Neutrophil (primary cell): ENCODE measurements around the gene GON4L.

Experiments
- H3K27ac ChIP-seq: fragments of 200-600 bp; sonication (generic); 2 replicates; pipeline ENCODE4 v1.5.1; 2016; ENCODE audit warnings: mild to moderate bottlenecking, moderate library complexity
- H3K27me3 ChIP-seq: fragments of 200-600 bp; sonication (generic); 2 replicates; pipeline ENCODE4 v1.6.0; 2016; ENCODE audit warnings: mild to moderate bottlenecking
- H3K36me3 ChIP-seq: fragments of 200-600 bp; sonication (generic); 2 replicates; pipeline ENCODE4 v1.5.1; 2017
- H3K4me1 ChIP-seq, 2 experiments: fragments of 200-600 bp in 1 of 2; sonication (generic) in 1 of 2; 1 replicate in 1 of 2; 2 replicates in 1 of 2; pipeline versions ENCODE4 v1.5.1 to v1.6.1; 2013 to 2016; ENCODE audit warnings: low read depth in 1 of 2, low read length in 1 of 2, mild to moderate bottlenecking in 1 of 2, moderate library complexity in 1 of 2; ENCODE audit not compliant: control insufficient read depth in 1 of 2, insufficient read depth in 1 of 2
- H3K4me3 ChIP-seq, 2 experiments: fragments of 200-600 bp in 1 of 2; sonication (generic) in 1 of 2; 1 replicate in 1 of 2; 2 replicates in 1 of 2; pipeline ENCODE4 v1.5.1; 2013 to 2016; ENCODE audit warnings: low read depth in 1 of 2, low read length in 1 of 2, mild to moderate bottlenecking in 1 of 2, moderate library complexity in 1 of 2
- H3K9me3 ChIP-seq: fragments of 200-600 bp; sonication (generic); 2 replicates; pipeline ENCODE4 v1.5.1; 2016
- CTCF ChIP-seq: fragments of 200-600 bp; sonication (generic); IDR thresholded peaks from 2 replicates; pipeline ENCODE4 v1.5.1; 2016; ENCODE audit warnings: antibody characterized with exemption

GON4L gene

GRCh38 chr1:155882235-155882634, 25.2 kb upstream of the GON4L start:
- H3K27me3 ChIP-seq: no peaks in the 10 kb centered on the region
- H3K9me3 ChIP-seq: no peaks in the 10 kb centered on the region
- H3K4me1 ChIP-seq: no peaks in the 10 kb centered on the region
- TF ChIP-seq CTCF: no peak
- no peak overlapping the region for H3K27ac ChIP-seq
- H3K4me3 ChIP-seq: no peak overlapping the region
- H3K36me3 ChIP-seq: no peaks in the 10 kb centered on the region

GRCh38 chr1:155880950-155881349, 23.9 kb upstream of the GON4L start:
- Histone ChIP-seq H3K9me3 (no peaks in the 10 kb centered on the region), H3K27me3 (no peaks in the 10 kb centered on the region), H3K4me1 (no peaks in the 10 kb centered on the region), H3K36me3 (no peaks in the 10 kb centered on the region), H3K27ac (no peak overlapping the region), H3K4me3 (no peak overlapping the region)
- TF ChIP-seq CTCF: no peak

- no peak overlapping the region for H3K27ac ChIP-seq
- no peak for TF ChIP-seq CTCF
These were observed 23.2 kb upstream of the GON4L start for GRCh38 chr1:155880251-155880650.

GRCh38 chr1:155877945-155878344, 20.9 kb upstream of the GON4L start:
- Histone ChIP-seq H3K4me1 (no peaks in the 10 kb centered on the region), H3K36me3 (no peaks in the 10 kb centered on the region)
- TF ChIP-seq CTCF: no peak

More at GRCh38 chr1:155880251-155880650, 23.2 kb upstream of the GON4L start:
- Histone ChIP-seq H3K9me3 (no peaks in the 10 kb centered on the region), H3K27me3 (no peaks in the 10 kb centered on the region), H3K36me3 (no peaks in the 10 kb centered on the region), H3K4me3 (no peak overlapping the region), H3K4me1 (no peaks in the 10 kb centered on the region)

GRCh38 chr1:155873860-155874259, 16.8 kb upstream of the GON4L start:
- TF ChIP-seq CTCF: no peak
- Histone ChIP-seq H3K27me3 (no peaks in the 10 kb centered on the region), H3K36me3 (no peaks in the 10 kb centered on the region), H3K4me1 (no peaks in the 10 kb centered on the region), H3K9me3 (no peaks in the 10 kb centered on the region), H3K4me3 (no peak overlapping the region), H3K27ac (no peak overlapping the region)

More at GRCh38 chr1:155877945-155878344, 20.9 kb upstream of the GON4L start:
- Histone ChIP-seq H3K27ac (no peak overlapping the region), H3K4me3 (no peak overlapping the region), H3K27me3 (no peaks in the 10 kb centered on the region), H3K9me3 (no peaks in the 10 kb centered on the region)

- TF ChIP-seq CTCF: no peak
- H3K4me3 ChIP-seq: no peak overlapping the region
- no peak overlapping the region for H3K27ac ChIP-seq
- H3K27me3 ChIP-seq: no peaks in the 10 kb centered on the region
- H3K4me1 ChIP-seq: no peaks in the 10 kb centered on the region
- H3K36me3 ChIP-seq: no peaks in the 10 kb centered on the region
- no peaks in the 10 kb centered on the region for H3K9me3 ChIP-seq
These were observed 15.5 kb upstream of the GON4L start for GRCh38 chr1:155872527-155872926.
